Measurements from ENCODE around the gene IGFALS.

Gene IGFALS

DNA sequence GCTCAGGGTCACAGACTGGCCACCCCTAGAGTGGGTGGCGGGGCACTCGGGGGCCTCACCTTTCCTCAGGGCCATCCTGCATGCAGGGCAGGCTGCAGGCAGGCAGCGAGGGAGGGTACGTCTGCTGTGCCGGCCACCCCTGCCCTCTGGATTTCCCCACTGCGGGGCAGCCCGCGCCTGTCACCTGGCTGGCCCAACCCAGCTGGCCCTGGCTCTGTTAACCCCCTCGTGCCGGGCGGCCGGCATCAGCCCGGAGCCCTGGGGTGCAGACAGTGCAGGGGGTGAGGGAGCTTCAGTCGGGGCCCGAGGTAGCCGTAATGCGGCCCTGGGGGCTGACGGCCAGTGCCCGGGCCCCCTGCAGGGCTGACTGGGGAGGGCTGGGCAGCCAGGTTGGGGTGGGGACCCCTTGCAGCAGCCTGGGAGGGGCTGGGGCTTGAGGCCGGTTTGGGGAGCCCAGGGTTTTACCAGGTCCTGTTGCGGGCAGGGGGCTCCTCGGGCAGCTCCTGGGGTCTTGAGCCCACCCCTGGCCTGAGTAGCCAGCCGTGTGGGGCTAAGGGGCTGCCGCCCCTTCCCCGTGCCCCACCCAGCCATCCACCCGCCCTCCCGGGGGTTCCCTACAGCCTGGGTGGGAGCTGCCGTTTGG lies at the start of gene IGFALS:
IGFALS (minus strand) TSS at position 128 of the 643 bp plus-strand sequence; CDS start at position 75, 53 bp downstream.
- no peak for DNase-seq

GRCh38 chr16:1839554-1839953 lies 46.0 kb upstream of the IGFALS start:
- DNase-seq: no peak

- no peak for DNase-seq
These were observed 40.6 kb upstream of the IGFALS start for GRCh38 chr16:1834096-1834495.

DNA sequence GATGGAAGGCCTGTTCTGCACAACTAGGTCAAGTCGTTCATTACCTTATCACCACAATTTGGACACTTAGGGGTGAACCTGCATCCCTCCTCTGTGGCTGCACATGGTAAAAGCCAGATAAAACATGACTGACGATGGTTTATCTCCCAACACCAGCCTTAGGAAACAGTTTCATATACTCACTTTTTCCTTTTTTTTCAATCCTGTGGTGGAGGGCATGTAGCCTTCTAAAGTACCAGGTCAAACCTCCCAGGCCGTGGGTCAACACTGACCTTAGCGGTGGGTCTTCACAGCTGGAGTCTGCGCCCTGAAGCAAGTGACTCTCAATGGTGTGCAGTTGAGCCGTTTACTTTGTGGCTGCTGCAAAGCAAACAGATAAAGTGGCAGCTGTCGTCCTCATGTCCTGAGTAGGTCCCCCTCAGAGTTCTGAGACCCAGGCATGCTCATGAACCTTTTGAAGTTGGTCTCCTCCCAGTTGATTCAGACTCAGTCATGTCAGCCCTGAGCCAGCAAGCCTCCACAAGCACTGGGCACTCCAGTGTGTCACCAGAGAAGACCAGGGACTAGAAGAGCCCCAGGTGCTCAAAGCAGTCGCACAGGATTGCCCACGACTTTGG lies 39.4 kb upstream of the IGFALS start:
- DNase-seq: no peak

DNA sequence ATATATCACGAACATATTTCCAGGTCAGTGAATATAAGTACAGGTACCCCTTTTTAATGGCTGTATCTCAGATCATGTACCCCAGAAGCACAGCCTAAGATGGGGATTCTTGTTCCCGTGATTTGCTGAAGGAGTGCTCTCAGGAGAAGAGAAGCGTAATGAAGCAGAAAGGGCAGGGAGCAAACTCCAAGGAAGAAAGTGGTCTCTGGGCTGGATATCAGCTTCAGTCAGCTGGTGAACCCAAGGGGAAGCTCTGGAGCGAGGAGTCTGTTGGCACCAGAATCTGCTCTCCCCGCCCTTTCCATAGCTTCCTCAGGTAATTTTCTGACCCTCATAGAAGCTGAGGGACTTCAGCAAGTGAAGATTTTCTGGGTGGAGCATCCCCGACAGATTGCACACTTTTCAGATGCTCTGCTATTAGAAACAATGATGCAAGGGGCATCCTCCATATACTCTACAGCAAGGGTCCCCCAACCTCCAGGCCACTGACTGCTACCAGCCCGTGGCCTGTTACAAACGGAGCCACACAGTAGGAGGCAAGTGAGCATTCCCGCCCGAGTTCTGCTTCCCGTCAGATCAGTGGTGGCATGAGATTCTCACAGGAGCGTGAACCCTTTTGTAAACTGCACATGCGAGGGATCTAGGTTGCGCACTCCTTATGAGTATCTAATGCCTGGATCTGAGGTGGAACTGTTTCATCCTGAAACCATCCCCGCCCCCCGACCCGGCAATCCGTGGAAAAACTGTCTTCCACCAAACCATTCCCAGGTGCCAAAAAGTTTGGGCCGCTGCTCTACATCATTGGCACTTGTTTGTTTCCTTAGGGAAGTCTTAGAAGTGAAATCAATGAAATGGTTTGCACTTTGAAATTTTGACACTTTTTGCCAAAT lies 37.9 kb upstream of the IGFALS start:
- DNase-seq: no peak

DNA sequence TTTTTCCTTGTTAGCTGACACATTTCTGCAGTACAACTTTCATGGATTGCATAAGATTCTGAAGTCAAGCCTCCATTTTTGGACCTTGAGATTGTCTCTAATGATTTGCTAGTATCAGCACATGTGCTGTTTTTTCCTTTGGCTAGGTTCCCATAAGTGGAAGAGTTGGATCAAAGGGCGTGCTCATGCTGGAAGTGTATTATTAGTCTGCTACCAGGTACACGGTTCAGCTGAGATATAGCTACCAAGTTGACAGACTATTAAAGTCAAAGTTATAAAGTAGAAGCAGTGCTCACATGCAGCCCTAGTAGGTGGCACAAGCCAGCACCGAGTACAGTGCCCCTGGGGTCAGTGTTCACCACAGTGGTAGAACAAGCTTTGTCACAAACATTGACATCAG lies 36.7 kb upstream of the IGFALS start:
- no peak for DNase-seq

DNA sequence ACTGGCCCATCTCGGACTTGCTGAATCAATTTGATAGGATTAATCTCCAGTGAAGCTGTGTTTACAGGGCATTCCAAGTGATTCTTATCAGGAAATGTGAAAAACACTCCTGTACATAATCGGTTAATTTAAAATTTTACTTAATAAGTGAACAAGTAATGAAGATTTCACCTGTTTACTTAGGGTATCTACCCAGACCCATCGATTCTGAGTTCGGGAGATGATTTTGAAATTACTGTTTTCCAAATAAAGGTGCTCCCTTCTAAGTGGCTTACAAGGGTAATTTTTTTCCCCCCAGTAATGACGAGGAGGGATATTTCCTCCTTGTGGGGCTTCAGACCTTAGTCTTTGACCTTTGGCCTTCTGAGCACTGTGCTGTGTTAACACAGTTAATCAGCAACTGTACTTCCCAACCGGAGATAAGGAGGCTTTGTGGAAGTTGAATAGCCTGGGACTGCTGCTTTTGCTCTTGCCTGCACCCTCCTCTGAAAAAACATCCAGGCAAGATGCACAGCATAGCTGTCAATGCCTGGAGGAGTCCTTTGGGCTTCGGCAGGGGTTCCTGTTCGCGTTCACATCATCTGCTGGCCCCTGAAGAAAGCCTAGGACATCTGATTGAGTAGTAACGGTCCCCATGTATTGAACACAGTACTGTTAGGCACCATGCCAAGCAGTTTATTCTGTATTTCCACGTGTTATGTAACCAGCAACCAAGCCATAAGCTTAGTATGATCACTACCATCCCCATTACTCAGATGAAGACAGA lies 35.3 kb upstream of the IGFALS start:
- no peak for DNase-seq

DNA sequence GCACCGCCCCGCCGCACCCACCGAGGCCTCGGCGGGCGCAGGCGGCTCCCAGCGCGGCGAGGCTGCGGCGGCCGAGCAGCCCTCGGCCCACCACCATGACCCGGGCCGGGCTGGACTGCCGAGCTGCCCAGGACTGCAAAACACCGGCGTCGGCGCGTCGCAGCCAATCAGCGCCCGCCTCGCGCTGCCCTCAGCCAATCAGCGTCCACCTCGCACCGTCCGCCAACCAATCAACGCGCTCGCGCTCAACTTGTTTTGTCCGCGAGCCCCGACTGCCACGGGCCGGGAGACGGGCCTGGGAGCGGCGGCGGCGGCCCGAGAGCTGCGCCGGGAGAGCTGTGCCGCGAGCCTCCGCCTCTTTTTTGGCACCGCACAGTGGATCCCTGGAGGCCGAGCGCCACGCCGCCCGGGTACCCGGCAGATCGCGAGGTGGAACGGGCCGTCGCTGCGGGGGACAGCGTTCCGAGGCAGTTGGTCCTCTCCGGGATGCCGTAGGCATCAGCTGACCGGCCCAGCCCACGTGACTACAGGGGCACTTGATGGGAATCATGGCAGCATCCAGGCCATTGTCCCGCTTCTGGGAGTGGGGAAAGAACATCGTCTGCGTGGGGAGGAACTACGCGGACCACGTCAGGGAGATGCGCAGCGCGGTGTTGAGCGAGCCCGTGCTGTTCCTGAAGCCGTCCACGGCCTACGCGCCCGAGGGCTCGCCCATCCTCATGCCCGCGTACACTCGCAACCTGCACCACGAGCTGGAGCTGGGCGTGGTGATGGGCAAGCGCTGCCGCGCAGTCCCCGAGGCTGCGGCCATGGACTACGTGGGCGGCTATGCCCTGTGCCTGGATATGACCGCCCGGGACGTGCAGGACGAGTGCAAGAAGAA lies 33.4 kb upstream of the IGFALS start, which contains the start of the genes FAHD1 and HAGH:
FAHD1 (plus strand) TSS at position 516 of the 883 bp plus-strand sequence; CDS start at position 549, 33 bp downstream.
HAGH (minus strand) TSS at position 135 of the 883 bp plus-strand sequence; CDS start at position 97, 38 bp downstream.
- peak; percentile 93 to 95 for DNase-seq

GRCh38 chr16:1825864-1826690 lies 32.6 kb upstream of the IGFALS start:
- DNase-seq: peak; percentile 50 to 67

DNA sequence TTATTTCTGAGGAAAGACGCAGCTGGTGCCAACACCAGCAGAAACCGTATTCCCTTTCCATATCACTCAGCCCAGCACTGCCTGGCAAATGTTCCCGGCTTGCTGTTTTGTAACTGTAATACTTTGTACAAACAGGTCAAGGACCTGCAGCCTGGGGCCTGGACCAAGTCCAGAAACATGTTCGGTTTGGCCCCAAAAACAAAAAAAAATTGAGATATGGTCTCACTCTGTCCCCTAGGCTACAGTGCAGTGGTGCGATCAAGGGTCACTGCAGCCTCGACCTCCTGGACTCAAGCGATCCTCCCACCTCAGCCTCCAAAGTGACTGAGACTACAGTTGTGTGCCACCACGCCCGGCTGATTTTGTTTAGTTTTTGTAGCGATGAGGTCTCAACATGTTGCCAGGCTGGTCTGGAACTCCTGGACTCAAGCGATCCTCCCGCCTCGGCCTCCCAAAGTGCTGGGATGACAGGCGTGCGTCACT lies 31.9 kb upstream of the IGFALS start:
- no peak for DNase-seq

DNA sequence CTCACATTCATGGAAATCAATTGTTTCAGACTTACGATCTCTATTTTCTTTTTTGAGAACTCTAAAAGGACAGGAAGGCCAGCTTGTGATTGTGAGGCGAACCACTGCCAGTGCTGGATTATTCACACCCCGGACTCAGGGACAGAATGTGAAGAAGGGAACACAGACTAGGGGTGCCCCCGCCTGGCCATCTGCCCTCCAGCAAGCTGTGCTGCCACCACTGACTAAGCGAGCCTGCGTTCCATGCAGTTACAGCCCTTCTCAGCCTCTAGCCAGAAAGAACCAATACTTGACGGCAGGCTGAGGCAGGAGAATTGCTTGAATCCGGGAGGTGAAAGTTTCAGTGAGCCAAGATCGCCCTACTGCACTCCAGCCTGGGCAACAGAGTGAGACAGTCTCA lies 30.3 kb upstream of the IGFALS start:
- DNase-seq: no peak

DNA sequence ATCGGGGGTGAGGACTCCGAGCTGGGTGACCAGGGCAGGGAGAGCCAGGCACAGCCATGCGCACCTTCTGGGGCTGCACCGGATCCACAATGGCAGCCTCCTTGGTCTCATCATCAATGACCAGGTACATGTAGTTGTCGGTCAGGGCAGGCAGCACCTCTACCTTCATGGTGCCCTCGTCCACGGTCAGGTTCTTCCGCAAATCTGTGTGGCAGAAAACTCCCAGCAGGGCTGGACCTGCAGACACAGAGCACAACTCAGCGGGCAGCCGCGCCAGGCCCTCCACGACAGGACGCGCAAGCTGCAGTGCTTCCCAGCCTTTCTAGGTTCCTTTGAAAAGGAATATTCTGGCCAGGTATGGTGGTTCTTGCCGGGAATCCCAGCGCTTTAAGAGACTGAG lies 29.3 kb upstream of the IGFALS start:
- no peak for DNase-seq

DNA sequence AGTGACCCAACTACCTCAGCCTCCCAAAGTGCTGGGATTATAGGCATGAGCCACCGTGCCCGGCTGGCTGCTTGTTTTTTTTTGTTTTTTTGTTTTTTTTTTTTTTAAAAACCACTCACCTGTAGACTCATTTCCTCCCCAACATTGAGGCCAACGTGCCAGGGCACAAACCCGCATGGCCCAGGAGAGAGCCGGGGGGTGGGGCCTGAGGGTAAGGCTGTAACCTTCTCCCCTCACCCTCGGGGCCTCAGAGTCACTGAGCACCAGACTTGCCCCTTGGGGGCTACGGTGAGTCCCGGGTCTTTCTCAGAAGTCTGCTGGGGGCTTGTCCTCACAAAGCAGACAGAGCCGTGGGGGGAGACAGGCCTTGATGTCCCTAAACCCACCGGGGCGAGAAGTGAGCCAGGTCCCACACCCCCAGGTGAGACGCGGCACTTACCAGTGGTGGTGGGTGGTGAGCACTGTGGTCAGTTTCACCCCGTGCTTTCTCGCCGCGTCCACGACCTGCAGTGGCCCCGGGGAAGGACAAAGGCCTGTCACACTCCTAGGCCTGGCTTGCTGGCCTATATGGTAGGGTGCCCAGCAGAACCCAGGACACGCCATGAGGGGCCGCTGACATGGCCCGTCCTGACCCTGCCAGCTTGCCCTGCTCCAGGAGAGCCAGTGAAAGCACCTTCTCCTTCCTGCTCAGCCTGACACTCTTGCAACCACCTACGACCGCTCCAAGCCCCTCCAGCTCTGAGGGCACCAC lies 28.5 kb upstream of the IGFALS start:
- no peak for DNase-seq

DNA sequence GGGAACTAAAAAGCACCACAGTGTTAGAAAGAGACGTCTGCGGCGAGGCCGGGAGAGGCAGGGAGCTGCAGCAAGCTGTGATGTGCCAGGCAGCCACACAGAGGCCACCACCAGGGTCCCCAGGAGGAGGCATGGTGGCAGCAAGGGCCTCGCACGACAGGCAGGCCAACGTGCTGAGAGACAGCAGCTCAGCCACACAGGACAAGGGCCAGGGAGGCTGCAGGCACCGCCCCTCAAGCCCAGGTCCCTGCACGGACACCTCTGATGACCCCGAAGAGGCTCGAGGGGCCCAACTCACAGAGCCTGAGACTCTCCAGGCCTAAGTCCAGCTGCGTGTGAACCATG lies 27.4 kb upstream of the IGFALS start:
- no peak for DNase-seq

- DNase-seq: no peak
These were observed 26.8 kb upstream of the IGFALS start for GRCh38 chr16:1820096-1820945.

DNA sequence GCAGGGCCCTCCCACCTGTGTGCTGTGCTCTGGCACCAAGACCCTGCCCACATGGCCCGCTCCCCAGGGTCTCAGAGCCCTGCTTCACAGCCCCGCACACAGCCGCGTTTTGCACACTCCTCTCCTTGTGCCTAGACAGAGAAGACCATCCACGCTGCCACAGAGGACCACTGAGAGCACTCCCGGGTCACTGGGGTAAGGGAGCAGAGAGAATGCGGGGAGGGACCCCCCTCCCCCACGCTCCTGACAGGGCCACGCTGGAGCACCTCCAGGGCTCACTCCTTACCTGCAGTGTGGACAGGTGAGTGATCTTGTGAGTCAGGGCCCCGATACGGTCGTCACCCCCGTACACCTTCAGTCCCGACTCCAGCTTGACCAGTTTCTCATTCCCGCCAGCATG lies 26.1 kb upstream of the IGFALS start:
- no peak for DNase-seq

DNA sequence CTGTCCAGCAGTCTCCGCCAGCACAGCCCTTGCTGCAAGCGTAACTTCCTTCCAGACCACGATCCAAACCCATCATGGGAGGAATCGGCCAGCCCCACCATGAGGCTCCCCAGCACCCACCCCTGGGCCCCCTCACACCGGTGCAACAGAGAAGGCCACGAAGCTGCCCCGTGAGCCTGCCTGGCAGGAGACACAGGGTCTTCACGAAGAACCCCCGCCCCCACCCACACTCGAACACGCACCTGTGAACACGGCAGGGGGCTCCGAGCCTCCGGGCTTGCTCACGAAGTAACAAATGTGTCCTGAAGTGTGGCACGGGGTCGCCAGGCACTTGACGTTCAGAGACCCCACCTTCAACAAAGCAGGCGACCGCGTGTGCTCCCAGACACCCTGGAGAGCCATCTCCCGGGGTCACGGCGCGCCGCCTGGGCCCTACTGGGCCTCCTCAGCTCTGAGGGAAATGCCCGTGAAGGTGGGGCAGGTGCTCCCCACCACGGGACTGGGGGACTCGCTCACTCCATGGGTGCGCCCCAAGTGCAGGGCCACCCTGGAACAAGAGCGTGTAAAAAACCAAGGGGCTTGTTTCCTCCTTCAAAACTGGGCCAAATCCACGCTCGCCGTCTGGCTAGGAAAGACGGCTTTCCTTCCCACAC lies 25.5 kb upstream of the IGFALS start:
- DNase-seq: no peak

- DNase-seq: no peak
These were observed 24.8 kb upstream of the IGFALS start for GRCh38 chr16:1818204-1818872.

Data from activated T-cell treated with anti-CD3 and anti-CD28 coated beads, Interleukin-2, amount 50 U/mL, for 48 hours (primary cell).